B cell (primary cell): ENCODE results near the gene TDRD6.

Experiments used
- CTCF ChIP-seq: fragments of 200-600 bp; IDR thresholded peaks from one replicate; pipeline ENCODE4 v1.8.0; 2022; ENCODE audit warnings: antibody characterized with exemption, mild to moderate bottlenecking
- EZH2 ChIP-seq: IDR thresholded peaks from 2 replicates; pipeline ENCODE4 v1.6.1; 2012; ENCODE audit warnings: borderline replicate concordance, low read depth, mild to moderate bottlenecking, moderate library complexity, low read length; ENCODE audit not compliant: insufficient read depth, poor library complexity, severe bottlenecking

GRCh38 chr6:46704562-46704961 is 16.9 kb downstream of the TDRD6 start:
- no peak for TF ChIP-seq CTCF
- no peak for TF ChIP-seq EZH2
